Measurements from ENCODE around the gene CDC42EP2. TPM values are rescaled to one million over a fixed set of nuclear protein-coding genes. Genes with fewer than 3 reads are reported as not detected.

CDC42EP2 gene
- polyA plus RNA-seq, 3 donors: 10.2 to 18.6 (median 12.9) TPM

DNA sequence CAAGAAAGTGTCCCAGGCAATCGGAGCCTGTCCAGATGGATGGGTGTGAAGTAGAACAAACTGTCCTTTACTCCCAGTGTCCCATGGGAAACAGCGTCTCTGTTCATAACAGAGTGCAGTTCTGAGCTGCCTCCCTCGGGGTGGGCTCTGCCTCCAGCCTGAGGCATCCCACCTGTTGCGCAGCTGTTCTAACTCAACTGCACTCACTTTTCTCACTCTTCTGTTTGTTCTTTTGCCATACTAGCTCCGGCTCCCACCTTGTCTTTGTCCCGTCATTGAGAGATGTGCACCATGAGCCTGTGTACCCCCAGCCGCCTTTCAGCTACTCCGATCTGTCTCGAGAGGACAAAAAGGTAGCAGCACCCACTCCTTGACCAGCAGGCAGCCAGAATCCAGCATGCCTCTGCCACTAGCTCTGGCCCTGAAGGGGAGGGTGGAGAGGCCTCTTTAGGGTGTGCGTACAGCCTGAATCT, 20.7 kb upstream of the CDC42EP2 start:
- DNase-seq: peak; percentile 78

DNA sequence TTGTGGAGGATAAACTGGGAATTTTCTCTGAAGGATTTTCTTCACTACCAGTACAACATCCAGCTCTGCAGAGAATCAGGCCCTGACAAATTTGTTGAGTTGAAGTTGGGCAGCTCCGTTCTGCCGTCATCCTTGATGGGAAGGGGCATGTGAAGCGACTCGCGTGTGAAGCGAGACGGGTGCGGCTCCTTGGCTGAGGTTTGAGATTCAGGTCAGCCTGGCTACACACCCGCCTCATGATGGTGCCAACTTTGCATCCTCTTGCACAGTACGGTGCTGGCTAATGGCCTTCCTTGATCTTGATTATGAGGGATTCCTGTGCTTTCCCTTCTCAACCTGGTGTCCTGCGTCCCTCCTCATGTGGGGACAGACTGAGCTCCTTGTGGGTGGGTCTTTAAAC, 19.7 kb upstream of the CDC42EP2 start:
- DNase-seq: no peak

DNA sequence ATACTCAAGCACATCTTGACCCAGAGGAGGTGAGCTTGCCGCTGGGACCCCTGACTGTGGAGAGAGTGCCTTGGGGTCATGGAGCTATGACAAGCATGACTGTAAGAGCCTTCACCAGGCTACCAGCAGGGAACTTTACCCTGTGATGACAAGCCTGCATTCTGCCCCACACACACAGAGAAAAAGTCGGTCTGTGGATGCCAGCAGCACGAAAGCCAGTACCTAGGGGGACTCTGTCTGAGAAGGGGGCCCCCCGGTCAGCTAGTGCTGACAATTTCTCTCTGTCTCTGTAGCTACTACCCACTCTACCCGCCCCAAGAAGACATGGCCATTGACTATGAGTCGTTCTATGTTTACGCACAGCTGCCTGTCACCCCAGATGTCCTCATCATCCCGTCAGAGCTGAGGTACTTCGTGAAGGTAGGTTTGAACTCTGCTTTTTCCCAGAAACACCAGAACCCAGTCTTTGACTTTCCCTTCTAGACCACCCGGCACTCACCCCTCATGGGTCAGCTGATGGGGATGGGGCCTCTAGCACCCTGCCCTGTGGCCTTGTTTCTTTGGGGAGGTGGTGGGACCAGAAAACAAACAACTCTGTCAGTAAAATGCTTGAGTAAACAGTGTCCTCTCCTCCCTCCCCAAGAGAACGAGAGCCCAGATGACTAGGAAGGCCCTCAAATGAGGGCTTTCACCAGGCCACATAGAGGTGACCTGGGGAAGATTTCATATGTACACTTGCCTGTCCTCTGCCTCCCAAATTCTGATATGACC, 18.9 kb upstream of the CDC42EP2 start:
- DNase-seq: no peak

DNA sequence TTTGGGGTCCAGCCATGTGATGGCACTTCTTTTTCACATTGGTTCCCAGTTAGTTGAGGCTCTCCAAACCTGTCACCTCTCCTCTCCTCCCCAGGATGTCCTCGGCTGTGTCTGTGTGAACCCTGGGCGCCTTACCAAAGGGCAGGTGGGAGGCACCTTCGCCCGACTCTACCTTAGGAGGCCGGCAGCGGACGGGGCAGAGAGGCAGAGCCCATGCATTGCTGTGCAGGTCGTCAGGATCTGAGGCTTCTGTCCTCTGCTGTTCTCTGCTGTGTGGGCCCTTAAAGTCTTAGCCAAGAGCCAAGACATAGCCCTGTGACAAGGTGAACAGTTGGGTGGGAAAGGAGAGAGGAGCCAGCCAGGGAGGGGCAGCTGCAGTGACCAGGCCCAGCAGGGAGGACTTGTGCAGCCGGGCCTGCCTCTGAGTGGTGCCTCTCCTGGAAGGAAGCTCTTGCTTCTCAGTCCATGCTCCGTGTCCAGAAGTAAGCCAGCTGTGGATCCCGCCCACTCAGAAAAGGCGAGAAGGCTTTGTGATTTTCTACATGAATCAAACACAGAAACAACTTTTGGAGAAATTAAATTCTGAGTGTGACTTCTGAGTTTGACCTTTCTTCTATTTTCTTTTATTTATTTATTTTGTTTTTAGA, 17.5 kb upstream of the CDC42EP2 start:
- no peak for DNase-seq

DNA sequence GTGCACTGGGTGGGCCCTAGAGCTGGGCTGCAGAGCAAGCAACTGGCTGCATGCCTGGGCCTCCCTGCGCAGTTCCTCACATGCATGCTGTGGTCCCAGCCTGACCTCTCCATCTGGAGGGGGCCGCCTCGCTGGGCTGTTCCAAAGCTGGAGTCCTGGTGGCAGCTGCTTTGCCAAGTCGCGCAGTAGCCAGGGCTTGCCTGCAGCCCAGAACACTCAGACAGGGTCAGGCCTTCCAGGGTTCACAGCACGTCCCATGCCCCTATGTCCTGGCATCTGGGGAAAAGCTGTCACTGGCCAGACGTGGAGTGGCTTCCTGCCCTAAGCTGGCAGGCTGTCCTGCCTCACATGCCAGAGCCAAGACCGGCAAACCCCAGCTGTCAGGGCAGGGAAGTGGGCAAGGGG, 16.5 kb upstream of the CDC42EP2 start:
- peak; percentile 74 for DNase-seq

DNA sequence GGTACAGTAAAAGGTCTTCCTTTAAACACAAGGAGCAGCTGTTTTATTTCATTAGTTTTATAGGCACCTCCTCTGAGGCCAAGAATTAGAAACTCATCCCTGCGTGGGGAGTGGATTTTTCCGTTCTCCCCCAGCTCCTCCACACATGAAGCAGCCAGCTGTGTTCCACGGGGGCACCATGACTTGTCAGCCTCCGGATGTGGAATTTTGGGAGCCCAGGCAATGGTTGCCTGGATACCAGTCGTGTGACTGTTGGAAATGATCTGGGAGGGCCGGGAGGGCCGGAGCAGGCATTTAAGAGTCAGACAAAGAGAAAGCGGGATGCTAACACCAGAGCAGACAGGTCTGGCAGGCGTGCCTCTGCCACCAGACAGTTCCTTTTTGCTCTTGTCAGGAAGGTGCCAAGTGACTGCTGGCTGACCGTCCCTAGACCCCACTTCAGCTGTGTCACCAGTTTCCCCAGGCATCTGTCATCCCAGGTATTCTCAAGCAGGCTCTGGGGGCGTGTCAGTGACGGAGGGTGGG, 15.9 kb upstream of the CDC42EP2 start:
- DNase-seq: peak; percentile 86

DNA sequence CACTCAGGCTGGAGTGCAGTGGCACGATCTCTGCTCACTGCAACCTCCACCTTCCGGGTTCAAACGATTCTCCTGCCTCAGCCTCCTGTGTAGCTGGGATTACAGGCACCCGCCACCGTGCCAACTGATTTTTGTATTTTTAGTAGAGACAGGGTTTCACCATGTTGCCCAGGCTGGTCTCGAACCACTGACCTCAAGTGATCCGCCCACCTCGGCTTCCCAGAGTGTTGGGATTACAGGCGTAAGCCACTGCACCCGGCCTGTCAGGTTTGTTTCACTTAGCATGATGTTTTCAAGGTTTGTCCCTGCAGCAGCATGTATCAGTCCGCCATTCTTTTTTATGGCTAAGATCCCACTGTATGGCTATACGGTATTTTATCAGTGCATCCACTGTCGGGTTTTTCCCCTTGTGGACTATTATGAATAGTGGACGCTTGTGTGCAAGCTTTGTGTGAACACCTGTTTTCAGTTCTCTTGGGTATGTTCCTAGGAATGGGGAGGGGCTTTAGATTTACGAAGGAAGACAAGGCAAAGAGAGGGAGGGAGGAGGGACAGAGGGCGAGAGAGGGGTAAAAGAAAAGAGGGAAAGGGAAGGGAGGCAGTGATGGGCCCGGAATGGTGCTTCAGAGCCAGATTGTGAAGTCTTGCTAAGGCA, 13.9 kb upstream of the CDC42EP2 start:
- no peak for DNase-seq

DNA sequence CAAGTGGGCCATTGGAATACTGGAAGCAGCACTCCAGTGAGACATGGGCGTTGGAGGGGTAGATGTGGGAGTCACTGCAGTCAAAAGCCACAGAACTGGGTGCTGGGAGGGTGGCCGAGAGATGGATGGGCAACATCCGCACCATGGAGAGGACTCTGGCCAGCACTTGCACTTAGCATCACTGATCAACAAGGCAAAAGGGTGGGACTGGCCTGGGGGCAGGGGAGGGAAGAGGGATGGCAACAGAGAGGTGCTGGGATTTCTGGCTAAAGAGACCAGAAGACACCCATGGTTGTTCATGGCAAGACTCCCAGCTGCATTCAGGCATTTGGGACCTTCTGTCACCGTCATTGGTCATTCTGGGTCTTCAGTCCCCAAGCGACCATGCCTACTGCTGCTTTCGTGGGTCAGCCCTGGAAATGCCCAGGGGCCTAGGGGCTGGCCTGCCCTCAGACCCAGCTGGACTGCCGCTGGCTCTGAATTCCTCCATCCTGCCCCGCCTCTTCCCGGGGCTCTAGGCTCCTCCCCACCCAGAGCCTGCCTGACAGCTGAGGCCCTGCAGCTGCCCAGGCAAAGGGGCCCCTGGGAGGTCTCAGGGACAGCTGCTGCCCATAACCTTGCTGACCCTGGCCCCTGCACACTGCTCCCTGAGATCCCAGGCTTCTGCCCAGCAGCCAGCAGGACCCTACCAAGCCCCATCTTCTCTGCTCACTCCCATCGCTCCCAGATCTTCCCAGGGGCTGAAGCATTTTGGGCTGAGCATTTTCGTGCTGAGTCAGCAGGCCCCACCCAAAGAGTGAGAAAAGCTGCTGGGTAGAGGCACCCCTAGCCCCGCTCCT, 13.0 kb upstream of the CDC42EP2 start:
- peak; percentile 65 for DNase-seq

DNA sequence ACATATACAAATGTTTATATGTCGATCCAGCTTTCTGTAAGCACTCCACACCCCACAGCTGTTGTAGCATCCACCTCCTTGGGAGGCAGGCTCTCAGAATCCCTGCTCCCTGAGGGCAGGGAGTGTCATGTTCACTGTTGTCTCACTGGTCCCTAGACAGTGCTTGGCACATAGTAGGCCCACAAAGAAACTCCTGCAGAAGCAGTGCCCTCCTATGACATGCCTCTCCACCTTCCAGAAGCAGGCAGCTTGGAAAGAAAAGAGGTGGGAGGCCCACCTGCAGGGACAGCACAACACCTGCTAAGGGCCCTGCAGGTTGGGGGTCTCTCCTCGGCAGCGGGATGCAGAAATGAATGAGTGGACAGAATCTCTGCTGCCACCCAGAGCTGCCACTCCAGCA, 11.1 kb upstream of the CDC42EP2 start:
- DNase-seq: no peak

DNA sequence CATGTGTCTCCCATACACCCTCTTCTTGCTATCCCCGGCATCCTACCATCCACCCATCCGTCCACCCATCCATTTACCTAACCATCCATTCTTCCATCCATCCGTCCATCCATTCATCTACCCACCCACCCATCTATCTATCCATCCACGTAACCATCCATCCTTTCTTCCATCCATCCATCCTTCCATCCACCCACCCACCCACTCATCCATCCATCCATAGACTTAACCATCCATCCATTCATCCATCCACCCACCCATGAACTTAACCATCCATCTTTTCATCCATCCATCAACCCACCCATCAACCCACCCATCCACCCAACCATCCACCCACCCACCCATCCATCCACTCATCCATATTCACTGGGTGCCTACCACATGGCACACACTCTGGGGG, 10.6 kb upstream of the CDC42EP2 start:
- no peak for DNase-seq

DNA sequence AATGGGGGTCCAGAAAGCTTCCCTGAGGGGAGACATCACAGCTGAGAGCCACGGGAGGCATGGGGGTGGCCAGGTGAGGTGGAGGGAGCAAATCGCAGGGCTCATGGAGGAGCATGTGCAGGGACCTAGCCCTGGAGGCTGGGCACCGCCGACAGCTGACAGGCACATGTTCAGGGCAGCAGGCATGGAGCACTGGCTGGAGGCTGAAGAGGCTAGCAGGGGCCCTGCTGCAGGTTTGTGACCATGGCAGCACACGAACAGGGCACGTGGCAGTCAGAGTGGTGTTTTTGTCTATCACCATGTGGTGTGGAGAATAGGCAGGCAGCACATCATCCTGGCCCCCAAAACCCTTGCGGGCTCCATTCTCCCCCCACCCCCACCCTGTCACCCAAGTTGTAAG, 10.1 kb upstream of the CDC42EP2 start:
- DNase-seq: no peak

DNA sequence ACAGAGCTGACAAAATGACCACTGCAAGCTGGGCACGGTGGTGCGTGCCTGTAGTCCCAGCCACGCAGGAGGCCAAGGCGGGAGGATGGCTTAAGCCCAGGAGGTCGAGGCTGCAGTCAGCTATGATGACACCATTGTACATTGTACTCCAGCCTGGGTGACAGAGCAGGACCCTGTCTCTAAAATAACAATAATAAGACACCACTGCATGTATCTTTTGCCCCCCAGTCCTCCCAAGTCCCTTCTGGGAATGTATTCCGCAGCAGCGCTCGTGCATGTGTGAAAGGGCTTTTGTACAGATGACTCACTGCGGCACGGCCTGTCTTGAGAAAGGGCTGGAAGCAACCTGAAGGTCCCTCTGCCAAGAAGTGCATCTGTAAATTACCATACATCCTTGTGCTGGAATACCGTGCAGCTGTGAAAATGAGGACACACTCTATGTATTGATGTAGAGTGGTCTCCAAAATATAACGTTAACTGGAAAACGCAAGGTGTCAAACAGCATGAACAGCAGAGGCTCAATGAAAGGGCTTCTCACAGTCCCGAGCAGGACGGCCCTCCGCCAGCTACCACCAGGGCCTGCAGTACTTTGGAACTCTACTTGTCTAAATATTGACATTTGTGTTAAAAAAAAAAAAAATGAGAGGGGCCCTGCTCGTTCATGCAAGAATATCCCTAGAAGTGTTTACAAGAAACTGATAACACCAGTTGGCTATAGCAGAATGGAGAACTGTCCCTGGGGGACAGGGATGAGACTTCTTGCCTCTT, 9.0 kb upstream of the CDC42EP2 start:
- DNase-seq: no peak

DNA sequence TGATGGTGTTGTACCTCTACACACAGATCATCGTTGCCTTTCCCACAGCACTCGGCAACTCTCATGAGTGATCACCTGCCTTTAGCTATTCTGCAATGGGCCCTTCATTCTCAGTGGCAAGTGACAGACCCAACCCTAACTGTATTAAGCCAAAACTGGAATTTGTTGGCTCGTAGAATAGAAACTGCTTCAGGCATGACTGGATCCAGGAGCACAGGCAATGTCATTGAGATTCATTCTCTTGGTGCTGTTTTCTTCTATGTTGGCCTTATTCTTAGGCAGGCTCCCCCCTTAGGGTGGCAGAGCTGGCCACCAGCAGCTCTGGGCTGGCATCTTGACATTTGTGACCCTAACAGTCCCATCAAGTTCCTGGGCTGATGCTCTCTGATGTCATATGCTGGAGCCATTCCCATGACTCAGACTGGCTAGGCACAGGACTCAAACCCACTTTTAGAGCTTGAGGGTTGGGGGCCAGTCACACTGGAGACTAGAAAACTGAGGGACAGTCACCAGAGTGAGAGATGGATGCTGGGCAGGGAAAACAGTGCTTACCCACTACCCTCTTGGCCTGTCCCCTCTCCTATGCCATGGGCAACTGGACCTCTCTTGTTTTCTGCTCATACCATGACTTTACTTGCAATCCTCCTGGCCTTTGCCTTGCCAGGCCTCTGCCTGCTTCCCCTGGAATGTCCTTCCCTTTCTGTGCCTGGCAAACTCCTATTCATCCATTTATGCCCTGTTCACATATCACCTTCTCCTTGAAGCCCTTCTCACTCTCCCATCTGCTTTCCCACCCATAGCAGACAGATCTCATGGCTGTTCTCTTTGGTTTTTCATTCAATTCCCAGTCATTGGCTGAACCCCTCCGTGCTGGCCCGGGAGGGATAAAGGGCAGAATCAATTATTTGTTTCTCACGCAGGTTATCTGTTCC, 7.1 kb upstream of the CDC42EP2 start:
- DNase-seq: no peak

DNA sequence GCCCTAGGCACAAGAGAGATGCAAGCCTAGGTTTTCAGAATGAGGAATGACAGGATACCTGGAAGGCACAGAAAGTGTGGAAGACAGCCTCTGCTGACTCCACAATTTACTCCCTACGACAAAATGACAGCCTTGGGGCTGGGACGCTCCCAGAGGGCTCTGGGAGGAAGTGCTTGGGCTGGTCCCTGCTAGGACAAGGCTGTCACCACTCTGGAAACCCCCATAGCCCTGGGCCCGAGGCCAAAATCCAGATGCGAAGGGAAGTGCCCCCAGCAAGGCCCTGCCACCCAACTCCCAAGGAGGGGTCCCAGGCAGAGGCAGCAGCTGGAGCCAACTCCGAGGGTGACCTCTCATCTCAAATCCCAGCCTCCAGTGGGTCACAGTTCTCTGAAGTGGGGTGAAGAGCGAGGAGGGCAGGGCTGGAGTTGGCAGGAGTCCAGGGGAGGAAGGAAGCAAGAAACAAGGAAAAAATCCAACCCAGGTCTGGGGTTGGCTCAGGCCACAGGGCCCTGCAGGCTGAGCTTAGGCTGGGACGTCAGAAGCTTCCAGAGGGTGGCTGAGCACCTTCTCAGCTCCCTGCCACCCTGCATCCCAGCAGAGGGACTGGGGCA, 6.3 kb upstream of the CDC42EP2 start:
- DNase-seq: no peak

DNA sequence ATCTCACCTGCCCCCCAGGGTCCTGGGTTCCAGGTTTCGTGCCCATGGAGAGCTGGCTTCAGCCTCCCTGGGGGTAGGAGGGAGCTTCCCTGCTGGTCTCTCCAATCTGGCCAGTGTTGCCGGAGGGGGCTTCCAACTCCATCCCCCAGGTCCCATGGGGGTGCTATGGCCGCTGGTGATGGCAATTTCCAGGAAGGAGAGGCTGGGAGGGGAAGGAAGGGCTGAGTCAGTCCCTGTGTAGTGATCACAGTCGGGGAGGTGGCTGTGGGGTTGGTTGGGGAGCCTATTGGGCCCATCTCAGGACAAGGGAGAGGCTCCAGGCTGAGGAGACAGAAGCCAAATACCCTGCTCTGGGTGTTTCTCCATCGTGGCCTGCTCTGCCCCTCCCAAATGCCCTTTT, 5.7 kb upstream of the CDC42EP2 start:
- DNase-seq: no peak

DNA sequence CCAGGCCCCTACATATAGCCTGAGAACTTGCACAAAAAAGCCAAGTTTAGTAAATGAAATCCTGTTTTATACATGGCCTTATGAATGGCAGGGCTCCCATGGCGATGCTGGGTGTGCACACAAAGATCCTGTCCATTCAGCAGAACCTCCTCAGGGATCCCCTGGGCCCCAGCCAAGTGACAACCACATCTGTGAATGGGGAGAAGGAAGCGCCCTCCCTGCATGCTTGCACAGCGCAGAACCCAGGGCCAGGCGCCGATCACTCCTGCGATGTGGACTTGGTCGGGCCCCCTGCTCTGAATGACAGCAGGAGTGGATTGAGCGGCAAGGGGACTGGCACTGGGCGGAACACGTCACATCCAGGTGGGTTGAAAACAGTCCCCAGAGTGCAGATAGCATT, 4.5 kb upstream of the CDC42EP2 start:
- no peak for DNase-seq

DNA sequence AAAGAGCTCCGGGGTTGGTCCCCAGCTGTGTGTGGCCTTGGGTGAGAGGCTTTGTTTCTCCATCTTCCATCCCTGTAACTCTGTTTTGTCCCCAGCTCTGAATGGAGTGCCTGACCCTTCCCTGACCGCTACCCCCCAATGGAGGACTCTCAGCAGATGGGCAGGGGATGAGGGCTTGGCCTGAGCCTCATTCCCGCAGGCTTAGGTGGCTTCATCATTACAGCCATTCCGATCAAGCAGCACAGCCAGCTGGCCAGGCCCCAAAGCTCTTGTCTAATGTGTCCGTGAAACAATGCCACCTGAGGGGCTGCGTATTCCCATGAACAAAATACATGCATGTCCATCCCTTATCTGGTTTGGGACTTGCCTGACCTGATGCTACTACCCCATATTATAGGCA, 3.9 kb upstream of the CDC42EP2 start:
- no peak for DNase-seq

DNA sequence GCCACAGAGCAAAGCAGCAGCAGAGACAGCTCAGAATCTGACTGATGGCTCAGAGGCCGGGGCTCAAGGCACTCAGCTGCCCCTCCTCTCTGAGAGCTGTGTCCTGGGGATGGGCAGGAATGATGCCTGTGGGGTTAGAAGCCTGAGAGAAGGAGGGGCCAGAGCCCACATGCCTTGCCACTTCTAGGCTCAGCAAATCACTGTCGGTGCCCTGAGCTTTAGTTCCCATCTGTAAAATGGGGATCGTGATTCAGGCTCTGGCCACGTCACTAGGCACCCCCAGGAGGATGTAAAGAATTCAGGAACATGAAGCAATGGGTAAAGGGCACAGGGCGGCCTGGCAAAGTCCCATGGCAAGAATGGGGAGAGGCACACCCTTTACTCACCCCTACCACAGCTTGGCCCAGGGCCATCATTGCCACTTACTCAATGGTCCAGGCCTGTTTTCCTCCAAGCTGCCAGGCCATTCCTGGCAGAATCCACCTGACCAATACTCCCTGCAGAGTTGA, 3.4 kb upstream of the CDC42EP2 start:
- DNase-seq: no peak

DNA sequence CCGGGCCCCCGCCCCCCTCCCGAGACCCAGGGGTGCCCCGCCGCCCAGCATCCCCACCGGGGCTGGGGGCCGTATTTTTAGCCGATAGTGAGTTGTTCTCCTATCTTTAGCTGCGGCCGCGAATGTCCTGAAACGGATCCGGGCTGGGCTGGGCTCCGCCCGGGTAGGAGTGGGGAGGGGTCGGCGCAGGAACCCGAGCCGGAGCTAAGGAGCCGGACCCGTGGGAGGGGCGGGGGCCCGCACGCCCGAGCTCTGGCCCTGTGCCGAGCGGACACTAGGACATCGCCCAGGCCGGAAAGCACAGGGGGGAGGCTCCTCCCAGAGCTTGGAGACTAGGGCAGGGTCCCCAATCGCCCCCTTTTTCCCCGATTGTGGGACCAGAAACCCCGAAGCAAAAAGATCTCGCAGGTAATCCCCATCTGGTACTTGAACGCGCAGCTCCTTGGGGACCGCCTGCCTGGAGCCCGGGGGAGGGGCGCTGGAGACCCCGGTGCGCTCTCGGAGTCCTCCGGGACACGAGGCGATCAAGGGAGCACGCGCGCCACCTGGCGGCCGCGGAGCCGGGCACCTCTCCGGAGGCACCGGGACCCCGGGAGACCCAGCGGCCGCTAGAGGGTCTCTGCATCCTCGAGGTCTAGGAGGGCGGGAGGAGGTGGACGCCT, 669 bp downstream of the CDC42EP2 start:
- DNase-seq: peak; percentile 89

Measured in renal pelvis (tissue), 4 donors.